ENCODE results near the gene PLVAP. TPM values are rescaled to one million over a fixed set of nuclear protein-coding genes. Genes with fewer than 3 reads are reported as not detected.

PLVAP gene
- total and polyA plus RNA-seq, 9 of the 15 experiments (the other 6 are each of a cell fraction or from before 2014, with no cell fraction given): 0.09 to 0.84 (median 0.51) TPM; not detected in 4

DNA sequence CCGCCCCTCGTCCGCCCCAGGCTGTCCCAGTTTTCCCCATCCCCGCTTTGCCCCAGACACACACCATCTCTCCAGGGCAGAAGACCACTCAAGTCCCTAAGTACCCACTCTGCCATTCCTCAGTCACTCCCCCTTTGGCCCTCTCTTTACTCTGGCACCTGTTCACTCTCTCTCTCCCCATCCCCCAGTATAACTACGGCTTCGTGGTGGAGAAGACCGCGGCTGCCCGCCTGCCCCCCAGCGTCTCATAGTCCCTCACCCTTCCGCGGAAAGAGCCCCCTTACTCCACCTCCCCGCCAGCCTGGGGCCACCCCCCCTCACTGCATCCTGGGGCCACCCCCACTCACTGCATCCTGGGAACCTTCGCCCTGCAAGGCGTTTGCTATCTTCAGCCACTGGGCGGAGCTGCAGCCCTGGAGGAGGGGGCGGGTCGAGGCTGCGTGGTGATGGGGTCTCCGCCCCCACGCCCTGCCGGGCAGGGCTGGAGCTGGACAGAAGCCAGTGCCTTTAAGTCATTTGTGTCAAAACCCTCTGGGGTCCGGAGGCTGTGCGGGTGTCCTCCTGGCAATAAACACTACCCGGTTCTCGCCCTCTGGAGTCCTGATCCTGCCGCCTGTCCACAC, 47.7 kb upstream of the PLVAP start (continued):
- TF ChIP-seq, protein P1, sequence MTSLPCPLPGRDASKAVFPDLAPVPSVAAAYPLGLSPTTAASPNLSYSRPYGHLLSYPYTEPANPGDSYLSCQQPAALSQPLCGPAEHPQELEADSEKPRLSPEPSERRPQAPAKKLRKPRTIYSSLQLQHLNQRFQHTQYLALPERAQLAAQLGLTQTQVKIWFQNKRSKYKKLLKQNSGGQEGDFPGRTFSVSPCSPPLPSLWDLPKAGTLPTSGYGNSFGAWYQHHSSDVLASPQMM (CRISPR knock-in tag; IDR thresholded peaks at IDR 0.05): no peak
- no peak for TF ChIP-seq RFX1 (IDR thresholded peaks at IDR 0.05)
- TF ChIP-seq HIVEP1 (CRISPR knock-in tag; IDR thresholded peaks at IDR 0.05): no peak
- TF ChIP-seq ZZZ3 (IDR thresholded peaks at IDR 0.05): no peak
- peak; percentile 26; the same call in 1 of the 2 replicates for TF ChIP-seq ATF7 (IDR thresholded peaks at IDR 0.05)
- no peak for TF ChIP-seq FOXJ2 (tag; IDR thresholded peaks at IDR 0.05)
- no peak for TF ChIP-seq ZNF668 (CRISPR knock-in tag; IDR thresholded peaks at IDR 0.05)
- TF ChIP-seq, protein P2, sequence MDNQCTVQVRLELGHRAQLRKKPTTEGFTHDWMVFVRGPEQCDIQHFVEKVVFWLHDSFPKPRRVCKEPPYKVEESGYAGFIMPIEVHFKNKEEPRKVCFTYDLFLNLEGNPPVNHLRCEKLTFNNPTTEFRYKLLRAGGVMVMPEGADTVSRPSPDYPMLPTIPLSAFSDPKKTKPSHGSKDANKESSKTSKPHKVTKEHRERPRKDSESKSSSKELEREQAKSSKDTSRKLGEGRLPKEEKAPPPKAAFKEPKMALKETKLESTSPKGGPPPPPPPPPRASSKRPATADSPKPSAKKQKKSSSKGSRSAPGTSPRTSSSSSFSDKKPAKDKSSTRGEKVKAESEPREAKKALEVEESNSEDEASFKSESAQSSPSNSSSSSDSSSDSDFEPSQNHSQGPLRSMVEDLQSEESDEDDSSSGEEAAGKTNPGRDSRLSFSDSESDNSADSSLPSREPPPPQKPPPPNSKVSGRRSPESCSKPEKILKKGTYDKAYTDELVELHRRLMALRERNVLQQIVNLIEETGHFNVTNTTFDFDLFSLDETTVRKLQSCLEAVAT (IDR thresholded peaks at IDR 0.05): no peak
- no peak for TF ChIP-seq ZNF778 (CRISPR knock-in tag; IDR thresholded peaks at IDR 0.05)
- TF ChIP-seq ZBTB17 (CRISPR knock-in tag; IDR thresholded peaks at IDR 0.05): no peak
- TF ChIP-seq, protein P3, sequence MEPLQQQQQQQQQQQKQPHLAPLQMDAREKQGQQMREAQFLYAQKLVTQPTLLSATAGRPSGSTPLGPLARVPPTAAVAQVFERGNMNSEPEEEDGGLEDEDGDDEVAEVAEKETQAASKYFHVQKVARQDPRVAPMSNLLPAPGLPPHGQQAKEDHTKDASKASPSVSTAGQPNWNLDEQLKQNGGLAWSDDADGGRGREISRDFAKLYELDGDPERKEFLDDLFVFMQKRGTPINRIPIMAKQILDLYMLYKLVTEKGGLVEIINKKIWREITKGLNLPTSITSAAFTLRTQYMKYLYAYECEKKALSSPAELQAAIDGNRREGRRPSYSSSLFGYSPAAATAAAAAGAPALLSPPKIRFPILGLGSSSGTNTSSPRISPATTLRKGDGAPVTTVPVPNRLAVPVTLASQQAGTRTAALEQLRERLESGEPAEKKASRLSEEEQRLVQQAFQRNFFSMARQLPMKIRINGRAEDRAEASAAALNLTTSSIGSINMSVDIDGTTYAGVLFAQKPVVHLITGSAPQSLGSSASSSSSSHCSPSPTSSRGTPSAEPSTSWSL (CRISPR knock-in tag; IDR thresholded peaks at IDR 0.05; ENCODE audit: borderline replicate concordance): no peak
- TF ChIP-seq HNRNPUL1 (IDR thresholded peaks at IDR 0.05; ENCODE audit: low read length): no peak
- TF ChIP-seq BRD4 (IDR thresholded peaks at IDR 0.05): no peak
- no peak for TF ChIP-seq MTF1 (CRISPR knock-in tag; IDR thresholded peaks at IDR 0.05; ENCODE audit: borderline replicate concordance)
- TF ChIP-seq, protein P4, sequence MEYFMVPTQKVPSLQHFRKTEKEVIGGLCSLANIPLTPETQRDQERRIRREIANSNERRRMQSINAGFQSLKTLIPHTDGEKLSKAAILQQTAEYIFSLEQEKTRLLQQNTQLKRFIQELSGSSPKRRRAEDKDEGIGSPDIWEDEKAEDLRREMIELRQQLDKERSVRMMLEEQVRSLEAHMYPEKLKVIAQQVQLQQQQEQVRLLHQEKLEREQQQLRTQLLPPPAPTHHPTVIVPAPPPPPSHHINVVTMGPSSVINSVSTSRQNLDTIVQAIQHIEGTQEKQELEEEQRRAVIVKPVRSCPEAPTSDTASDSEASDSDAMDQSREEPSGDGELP (CRISPR knock-in tag; IDR thresholded peaks at IDR 0.05; ENCODE audit: borderline replicate concordance): peak; percentile 70; the same call in 1 of the 2 replicates
- TF ChIP-seq TOE1 (IDR thresholded peaks at IDR 0.05; ENCODE audit: borderline replicate concordance): no peak
- TF ChIP-seq TOE1 (CRISPR knock-in tag; IDR thresholded peaks at IDR 0.05; ENCODE audit: borderline replicate concordance, low read depth): no peak
- peak; percentile 50 to 65 for TF ChIP-seq NRF1 (conservative IDR thresholded peaks at IDR 0.05 in 1 of 2, IDR thresholded peaks at IDR 0.05 in 1 of 2)
- TF ChIP-seq OTX1 (CRISPR knock-in tag; IDR thresholded peaks at IDR 0.05): no peak
- TF ChIP-seq SMAD1 (IDR thresholded peaks at IDR 0.05; ENCODE audit: low read depth, low read length, partially characterized antibody): no peak
- TF ChIP-seq, protein P5, sequence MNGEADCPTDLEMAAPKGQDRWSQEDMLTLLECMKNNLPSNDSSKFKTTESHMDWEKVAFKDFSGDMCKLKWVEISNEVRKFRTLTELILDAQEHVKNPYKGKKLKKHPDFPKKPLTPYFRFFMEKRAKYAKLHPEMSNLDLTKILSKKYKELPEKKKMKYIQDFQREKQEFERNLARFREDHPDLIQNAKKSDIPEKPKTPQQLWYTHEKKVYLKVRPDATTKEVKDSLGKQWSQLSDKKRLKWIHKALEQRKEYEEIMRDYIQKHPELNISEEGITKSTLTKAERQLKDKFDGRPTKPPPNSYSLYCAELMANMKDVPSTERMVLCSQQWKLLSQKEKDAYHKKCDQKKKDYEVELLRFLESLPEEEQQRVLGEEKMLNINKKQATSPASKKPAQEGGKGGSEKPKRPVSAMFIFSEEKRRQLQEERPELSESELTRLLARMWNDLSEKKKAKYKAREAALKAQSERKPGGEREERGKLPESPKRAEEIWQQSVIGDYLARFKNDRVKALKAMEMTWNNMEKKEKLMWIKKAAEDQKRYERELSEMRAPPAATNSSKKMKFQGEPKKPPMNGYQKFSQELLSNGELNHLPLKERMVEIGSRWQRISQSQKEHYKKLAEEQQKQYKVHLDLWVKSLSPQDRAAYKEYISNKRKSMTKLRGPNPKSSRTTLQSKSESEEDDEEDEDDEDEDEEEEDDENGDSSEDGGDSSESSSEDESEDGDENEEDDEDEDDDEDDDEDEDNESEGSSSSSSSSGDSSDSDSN (IDR thresholded peaks at IDR 0.05; ENCODE audit: borderline replicate concordance in 1 of 2, low read depth in 2 of 2, low read length in 2 of 2): no peak
- TF ChIP-seq SMARCA4 (IDR thresholded peaks at IDR 0.05): no peak
- TF ChIP-seq L3MBTL2 (IDR thresholded peaks at IDR 0.05): no peak
- no peak for TF ChIP-seq ZNF23 (CRISPR knock-in tag; IDR thresholded peaks at IDR 0.05)

Data from K562 (cell line).